Astrocyte (in vitro differentiated cells and primary cell): ENCODE results near the gene IQGAP3. TPM values are rescaled to one million over a fixed set of nuclear protein-coding genes. Genes with fewer than 3 reads are reported as not detected.

Experiments
- DNase-seq: peaks from one replicate; pipeline ENCODE4 v3.0.0-alpha.2; 2010; ENCODE audit warnings: low read depth
- FAIRE-seq: peaks from 2 replicates; lab custom pipeline; 2011; peaks lifted over from hg19 to GRCh38; lab: Jason Lieb, UNC
- H2AFZ ChIP-seq: 2 replicates; pipeline ENCODE4 v1.6.0; 2012; ENCODE audit warnings: low read depth, low read length, inconsistent platforms
- H3K27ac ChIP-seq: 2 replicates; pipeline ENCODE4 v1.5.1; 2011; ENCODE audit warnings: low read depth, low read length, inconsistent platforms
- H3K27me3 ChIP-seq: 2 replicates; pipeline ENCODE4 v1.6.0; 2011; ENCODE audit warnings: low read length, inconsistent platforms; ENCODE audit not compliant: insufficient read depth
- H3K36me3 ChIP-seq: 2 replicates; pipeline ENCODE4 v1.5.1; 2011; ENCODE audit warnings: low read length, inconsistent platforms; ENCODE audit not compliant: insufficient read depth
- H3K4me1 ChIP-seq: 2 replicates; pipeline ENCODE4 v1.5.1; 2011; ENCODE audit warnings: low read length, inconsistent platforms; ENCODE audit not compliant: insufficient read depth
- H3K4me2 ChIP-seq: 2 replicates; pipeline ENCODE4 v1.6.0; 2012; ENCODE audit warnings: low read length, inconsistent platforms
- H3K4me3 ChIP-seq: 2 replicates; pipeline ENCODE4 v1.5.1; 2011; ENCODE audit warnings: low read depth, mild to moderate bottlenecking, low read length, inconsistent platforms; ENCODE audit not compliant: insufficient read depth
- H3K79me2 ChIP-seq: 2 replicates; pipeline ENCODE4 v1.6.0; 2012; ENCODE audit warnings: mild to moderate bottlenecking, low read length, inconsistent platforms; ENCODE audit not compliant: insufficient read depth
- H3K9ac ChIP-seq: 2 replicates; pipeline ENCODE4 v1.6.0; 2012; ENCODE audit warnings: mild to moderate bottlenecking, low read length, inconsistent platforms
- H3K9me3 ChIP-seq: 2 replicates; pipeline ENCODE4 v1.5.1; 2012; ENCODE audit warnings: low read depth, mild to moderate bottlenecking, low read length, inconsistent platforms; ENCODE audit not compliant: insufficient read depth
- H4K20me1 ChIP-seq: 2 replicates; pipeline ENCODE4 v1.6.0; 2012; ENCODE audit warnings: low read length, inconsistent platforms; ENCODE audit not compliant: insufficient read depth
- H3K27ac Mint-ChIP-seq: one replicate; pipeline ENCODE4 v1.8.0; 2021; ENCODE audit warnings: mild to moderate bottlenecking, mixed read lengths; ENCODE audit not compliant: unreplicated experiment
- H3K27me3 Mint-ChIP-seq: one replicate; pipeline ENCODE4 v1.8.0; 2021; ENCODE audit warnings: low read depth, mixed read lengths; ENCODE audit not compliant: unreplicated experiment
- H3K36me3 Mint-ChIP-seq: one replicate; pipeline ENCODE4 v1.8.0; 2021; ENCODE audit warnings: low read depth, mixed read lengths; ENCODE audit not compliant: unreplicated experiment
- H3K4me1 Mint-ChIP-seq: one replicate; pipeline ENCODE4 v1.8.0; 2021; ENCODE audit warnings: low read depth, mixed read lengths; ENCODE audit not compliant: unreplicated experiment
- H3K4me3 Mint-ChIP-seq: one replicate; pipeline ENCODE4 v1.8.0; 2021; ENCODE audit warnings: mild to moderate bottlenecking, moderate library complexity, mixed read lengths; ENCODE audit not compliant: unreplicated experiment
- H3K9me3 Mint-ChIP-seq: one replicate; pipeline ENCODE4 v1.8.0; 2021; ENCODE audit warnings: mild to moderate bottlenecking, mixed read lengths; ENCODE audit not compliant: unreplicated experiment
- CTCF ChIP-seq: IDR thresholded peaks from 2 replicates; pipeline ENCODE4 v1.5.1; 2011; ENCODE audit warnings: low read depth, mild to moderate bottlenecking, inconsistent platforms, low read length, moderate library complexity; ENCODE audit not compliant: insufficient read depth
- EZH2 ChIP-seq: IDR thresholded peaks from 2 replicates; pipeline ENCODE4 v1.6.1; 2012; ENCODE audit warnings: mild to moderate bottlenecking, low read length, inconsistent platforms; ENCODE audit not compliant: insufficient read depth
- total RNA-seq: library from RNA; stranded (reverse); gene quantifications from 2 replicates; pipeline ENCODE4 v1.2.1, GENCODE V29; 2021

IQGAP3 gene
- total RNA-seq, 1 donor from 2014 or later = 2.2 TPM

- Mint-ChIP-seq H3K27ac (no peak overlapping the region), H3K36me3 (peaks cover 22% of the 10 kb centered on the region), H3K4me3 (no peak overlapping the region), H3K27me3 (no peaks in the 10 kb centered on the region), H3K9me3 (peaks cover 2% of the 10 kb centered on the region), H3K4me1 (peaks cover 3% of the 10 kb centered on the region)
- no peak overlapping the region for H3K9ac ChIP-seq
- TF ChIP-seq CTCF (no peak), EZH2 (no peak)
- no peak for FAIRE-seq
- peaks cover 27% of the 10 kb centered on the region for H4K20me1 ChIP-seq
- no peak overlapping the region for H3K27ac ChIP-seq
- H2AFZ ChIP-seq = no peak overlapping the region
- no peak overlapping the region for H3K4me2 ChIP-seq
- H3K4me3 ChIP-seq = no peak overlapping the region
- H3K9me3 ChIP-seq = no peaks in the 10 kb centered on the region
- H3K36me3 ChIP-seq = peaks cover 35% of the 10 kb centered on the region
- no peaks in the 10 kb centered on the region for H3K27me3 ChIP-seq
- H3K4me1 ChIP-seq = peaks cover 12% of the 10 kb centered on the region
- no peak for DNase-seq
- peaks cover 17% of the 10 kb centered on the region for H3K79me2 ChIP-seq
Measured at GRCh38 chr1:156593661-156593989, 21.3 kb upstream of the IQGAP3 start.

GRCh38 chr1:156592910-156593660 is 20.7 kb upstream of the IQGAP3 start:
- TF ChIP-seq CTCF = no peak
- TF ChIP-seq EZH2 = no peak
- Mint-ChIP-seq H3K36me3 (peaks cover 17% of the 10 kb centered on the region), H3K9me3 (peaks cover 2% of the 10 kb centered on the region), H3K27me3 (no peaks in the 10 kb centered on the region), H3K4me1 (peaks cover 3% of the 10 kb centered on the region), H3K27ac (no peak overlapping the region), H3K4me3 (peak overlapping the region; percentile 84)
- H3K4me2 ChIP-seq = peak overlapping the region; percentile 91
- peaks cover 14% of the 10 kb centered on the region for H3K79me2 ChIP-seq
- H3K27ac ChIP-seq = no peak overlapping the region
- no peaks in the 10 kb centered on the region for H3K9me3 ChIP-seq
- H3K36me3 ChIP-seq = peaks cover 30% of the 10 kb centered on the region
- peaks cover 22% of the 10 kb centered on the region for H4K20me1 ChIP-seq
- DNase-seq (no peak), FAIRE-seq (no peak)
- H3K4me1 ChIP-seq = peaks cover 12% of the 10 kb centered on the region
- no peak overlapping the region for H3K9ac ChIP-seq
- no peak overlapping the region for H2AFZ ChIP-seq
- no peak overlapping the region for H3K4me3 ChIP-seq
- H3K27me3 ChIP-seq = no peaks in the 10 kb centered on the region
